Measurements from ENCODE around the gene OSBPL9.
"Not testable (repeated sequence)": the region's sequence is repeated elsewhere in the genome, so short reads cannot be mapped to it uniquely, and the experiment has no call there.

OSBPL9 gene

GRCh38 chr1:51664421-51665240 lies 47.7 kb downstream of the OSBPL9 start:
- no peak for DNase-seq (ENCODE audit: low spot score)

DNA sequence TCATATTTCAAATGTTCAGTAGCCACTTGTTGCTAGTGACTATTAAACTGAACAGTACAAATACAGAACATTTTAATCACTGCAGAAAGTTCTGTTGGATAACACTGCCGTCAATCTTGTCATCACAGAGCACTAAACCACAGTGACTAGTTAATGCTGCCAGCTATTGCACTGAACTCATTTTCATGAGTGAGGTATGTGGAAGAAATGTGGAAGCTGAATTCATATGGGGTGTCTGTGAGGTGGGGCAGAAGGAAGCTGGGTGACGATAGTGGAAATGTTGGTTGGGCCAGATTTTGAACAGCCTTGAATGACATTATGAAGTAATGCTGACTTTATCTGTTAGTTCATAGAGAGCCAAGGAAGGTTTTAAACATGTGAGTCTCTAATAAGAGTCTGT lies 49.6 kb downstream of the OSBPL9 start:
- peak; percentile 79 for DNase-seq (ENCODE audit: low spot score)

- DNase-seq (ENCODE audit: low spot score), result no peak
Measured at GRCh38 chr1:51667561-51667960, 50.7 kb downstream of the OSBPL9 start.

DNA sequence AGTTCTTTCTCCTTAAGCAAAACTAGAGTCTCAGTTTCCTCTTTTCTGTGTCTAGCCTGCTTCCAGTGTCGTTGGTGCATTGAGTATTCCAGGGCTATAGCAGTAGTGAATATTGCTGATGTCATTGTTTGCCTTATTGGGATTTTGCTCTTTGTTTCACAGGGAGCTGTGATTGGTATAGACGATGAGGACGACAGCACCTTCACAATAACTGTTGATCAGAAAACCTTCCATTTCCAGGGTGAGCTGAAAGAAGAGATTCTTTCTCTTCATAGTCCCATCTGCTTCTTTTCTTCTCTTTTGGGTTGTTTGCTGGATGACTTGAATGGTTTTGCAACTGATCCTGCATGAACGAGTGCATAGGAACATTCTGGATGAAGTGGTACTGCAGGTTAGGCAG lies 52.4 kb downstream of the OSBPL9 start:
- DNase-seq (ENCODE audit: low spot score), result no peak

DNA sequence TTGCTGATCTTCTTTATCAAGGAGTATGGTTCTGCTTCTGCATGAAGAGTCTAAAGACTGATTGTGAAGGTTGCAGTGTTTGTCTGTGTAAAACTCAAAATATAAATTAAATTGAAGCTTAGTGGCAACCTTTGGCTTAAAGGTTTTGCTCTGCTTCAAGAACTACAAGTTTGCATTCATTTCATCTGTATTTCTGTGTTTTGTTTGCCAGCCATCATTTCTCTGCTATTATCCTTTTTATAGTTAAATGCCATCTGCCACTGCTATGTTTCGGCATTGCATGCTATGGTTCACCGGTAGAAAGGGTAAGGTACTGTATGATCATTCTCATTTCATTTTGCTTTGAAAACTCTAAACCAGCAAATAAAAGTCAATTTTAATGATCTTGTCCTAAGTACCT lies 52.9 kb downstream of the OSBPL9 start:
- DNase-seq (ENCODE audit: low spot score), result no peak

DNA sequence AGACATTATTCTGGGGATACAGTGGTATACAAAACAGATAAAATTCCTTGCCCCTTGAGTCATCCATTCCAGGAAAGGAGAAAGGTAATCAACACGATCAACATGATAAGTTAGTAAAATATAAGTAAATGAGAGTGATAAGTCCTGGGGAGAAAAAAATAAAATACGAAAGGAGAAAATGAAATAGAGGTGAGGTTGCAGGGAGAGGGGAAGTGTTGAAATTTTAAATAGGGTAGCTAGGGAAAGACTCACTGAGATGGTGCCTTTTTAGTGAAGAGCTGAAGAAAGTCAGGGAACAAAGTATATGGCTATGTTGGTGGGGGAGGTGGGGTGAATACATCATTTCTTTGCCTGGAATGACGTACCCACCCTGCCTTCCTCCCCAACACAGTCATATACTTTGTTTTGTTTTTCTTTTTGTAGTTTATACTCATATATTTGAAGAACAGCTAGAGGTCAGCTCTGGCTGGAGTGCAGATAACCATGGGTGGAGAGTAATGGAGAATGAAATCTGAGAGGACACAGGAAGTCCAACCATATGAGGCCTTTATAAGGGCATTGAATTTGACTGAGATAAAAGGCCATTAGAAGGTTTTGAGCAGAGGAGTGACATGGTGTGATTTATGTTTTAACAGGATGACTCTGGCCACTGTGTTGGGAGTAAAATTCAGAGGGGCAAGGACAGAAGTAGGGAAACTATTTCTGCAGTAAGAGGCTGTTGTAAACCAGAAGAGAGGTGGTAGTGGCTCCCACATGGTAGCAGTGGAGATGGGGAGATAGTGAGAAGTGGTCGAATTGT lies 54.8 kb downstream of the OSBPL9 start:
- DNase-seq (ENCODE audit: low spot score), result no peak

GRCh38 chr1:51673279-51673678 lies 56.4 kb downstream of the OSBPL9 start:
- DNase-seq (ENCODE audit: low spot score), result no peak

DNA sequence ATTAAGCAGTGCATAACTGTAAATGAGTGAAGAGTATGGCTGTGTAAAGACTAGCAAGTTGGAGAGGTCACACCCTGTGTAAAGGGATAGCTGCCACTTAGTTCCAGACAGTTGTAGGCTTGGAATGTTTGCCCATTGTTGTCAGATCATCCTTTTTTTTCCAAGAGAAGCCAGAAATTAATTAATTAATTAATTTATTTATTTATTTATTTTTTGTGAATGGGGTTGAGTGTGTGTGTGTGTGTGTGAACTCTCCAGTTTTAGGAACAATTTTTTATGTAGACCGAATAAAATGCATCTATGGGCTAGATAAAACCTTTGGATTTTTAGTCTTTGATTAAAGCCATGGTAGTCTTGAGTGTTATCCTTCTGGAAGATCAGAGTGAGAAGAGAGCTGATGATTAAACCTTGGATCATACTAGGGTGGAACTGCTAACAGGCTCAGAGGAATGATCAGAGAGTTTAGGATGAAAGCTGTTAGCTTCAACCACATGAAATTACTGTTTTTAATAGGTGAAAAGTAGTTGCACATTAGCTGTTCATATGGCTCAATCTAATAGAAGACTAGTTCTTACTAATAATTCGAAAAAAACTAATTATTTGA lies 58.4 kb downstream of the OSBPL9 start:
- peak; percentile 28 for DNase-seq (ENCODE audit: low spot score)

DNA sequence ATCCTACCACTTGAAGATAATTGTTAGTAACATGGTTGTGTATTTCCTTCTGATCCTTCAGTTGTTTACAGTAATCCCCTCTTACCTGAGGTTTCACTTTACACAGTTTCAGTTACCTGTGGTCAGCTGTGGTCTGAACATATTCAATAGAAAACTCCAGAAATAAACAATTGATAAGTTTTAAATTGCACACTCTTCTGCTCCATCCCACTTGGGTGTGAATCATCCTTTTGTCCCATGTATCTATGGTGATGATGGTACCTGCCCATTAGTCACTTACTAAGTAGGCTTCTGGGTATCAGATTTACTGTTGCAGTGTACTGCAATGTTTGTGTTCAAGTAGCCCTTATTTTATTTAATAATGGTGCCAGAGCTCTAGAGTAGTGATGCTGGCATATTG lies 62.5 kb downstream of the OSBPL9 start:
- DNase-seq (ENCODE audit: low spot score), result no peak

GRCh38 chr1:51684776-51685175 lies 67.9 kb downstream of the OSBPL9 start:
- no peak for DNase-seq (ENCODE audit: low spot score)

- no peak for DNase-seq (ENCODE audit: low spot score)
Measured at GRCh38 chr1:51686450-51686849, 69.6 kb downstream of the OSBPL9 start.

- no peak for DNase-seq (ENCODE audit: low spot score)
Measured at GRCh38 chr1:51689075-51689440, 72.2 kb downstream of the OSBPL9 start.

DNA sequence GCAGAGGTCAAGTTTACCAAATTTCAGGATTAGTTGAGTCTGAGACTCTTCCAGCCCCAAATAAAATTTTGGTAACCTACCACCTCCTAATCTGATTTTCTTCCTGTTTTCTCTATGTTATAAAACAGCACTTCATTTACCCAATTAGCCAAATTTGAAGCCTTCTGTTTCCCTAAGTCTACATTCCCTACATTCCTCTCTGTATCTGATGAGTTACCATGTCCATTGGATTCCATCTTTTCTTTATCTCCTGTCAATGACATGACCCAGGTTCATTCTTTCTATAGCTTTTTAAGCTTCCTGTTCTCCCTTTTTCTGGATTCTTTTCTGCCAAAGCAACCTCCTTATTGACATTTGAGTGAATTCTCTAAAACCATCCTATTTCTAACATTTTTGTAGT lies 72.8 kb downstream of the OSBPL9 start:
- DNase-seq (ENCODE audit: low spot score), result no peak

DNA sequence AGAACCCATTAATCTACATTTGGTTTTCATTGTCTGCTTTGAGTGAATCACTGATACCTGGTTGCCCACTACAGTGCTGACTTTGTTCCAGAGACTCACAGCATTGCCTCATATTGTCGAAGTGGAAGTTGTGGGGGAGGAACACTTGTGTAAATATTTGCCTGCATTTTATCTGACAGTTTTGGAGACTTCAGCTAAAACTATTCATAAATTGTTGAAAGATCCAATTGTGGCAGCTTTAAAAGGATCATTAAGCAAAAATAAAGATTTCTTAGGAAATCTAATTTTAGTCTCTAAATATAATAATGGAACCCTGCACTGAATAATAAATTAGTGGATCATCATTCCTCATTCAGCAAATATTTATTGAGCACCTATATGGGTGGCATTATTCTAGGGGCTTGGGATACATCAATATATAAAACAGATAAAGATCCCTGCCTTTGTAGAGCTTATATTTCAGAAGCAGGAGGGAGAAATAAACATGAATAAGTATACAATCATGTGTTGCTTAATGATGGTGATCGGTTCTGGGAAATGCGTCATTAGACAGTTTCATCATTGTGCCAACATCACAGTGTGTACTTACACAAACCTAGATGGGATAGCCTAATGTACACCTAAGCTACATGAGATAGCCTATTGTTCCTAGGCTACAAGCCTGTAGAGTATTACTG lies 73.5 kb downstream of the OSBPL9 start:
- DNase-seq (ENCODE audit: low spot score), result peak; percentile 48

GRCh38 chr1:51691920-51692319 lies 75.0 kb downstream of the OSBPL9 start:
- no peak for DNase-seq (ENCODE audit: low spot score)

DNA sequence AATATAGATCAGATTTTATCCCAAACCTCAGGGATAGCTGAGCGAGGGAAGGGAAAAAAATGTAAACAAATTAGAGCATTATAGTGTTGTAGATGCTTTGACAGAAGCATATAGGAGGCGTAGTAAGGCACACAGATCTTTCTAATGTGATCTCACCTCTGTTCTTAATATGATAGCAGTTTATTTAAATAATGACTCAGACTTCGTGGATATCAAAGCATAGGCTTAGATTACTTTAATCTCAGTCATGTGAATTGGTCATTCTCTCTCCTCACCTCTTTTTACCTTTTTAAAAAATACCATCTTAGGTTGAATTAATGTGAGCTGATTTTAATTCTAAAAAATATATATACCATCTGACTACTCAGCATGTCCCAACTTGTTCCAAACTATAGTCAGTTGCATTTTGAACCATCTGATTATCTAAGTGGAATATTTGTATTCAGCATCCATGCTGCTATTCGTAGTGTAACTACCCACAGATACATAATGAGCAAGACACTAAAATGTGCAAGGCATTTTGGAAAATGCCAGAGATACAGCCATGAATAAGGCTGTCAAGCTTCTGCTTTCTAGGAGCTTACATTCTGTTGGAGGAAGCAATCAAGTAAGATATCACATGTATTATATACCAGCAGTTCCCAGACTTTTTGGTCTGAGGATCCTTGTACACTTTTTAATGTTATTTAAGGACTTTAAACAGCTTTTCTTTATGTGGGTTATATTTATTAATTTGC lies 76.7 kb downstream of the OSBPL9 start:
- DNase-seq (ENCODE audit: low spot score), result no peak

DNA sequence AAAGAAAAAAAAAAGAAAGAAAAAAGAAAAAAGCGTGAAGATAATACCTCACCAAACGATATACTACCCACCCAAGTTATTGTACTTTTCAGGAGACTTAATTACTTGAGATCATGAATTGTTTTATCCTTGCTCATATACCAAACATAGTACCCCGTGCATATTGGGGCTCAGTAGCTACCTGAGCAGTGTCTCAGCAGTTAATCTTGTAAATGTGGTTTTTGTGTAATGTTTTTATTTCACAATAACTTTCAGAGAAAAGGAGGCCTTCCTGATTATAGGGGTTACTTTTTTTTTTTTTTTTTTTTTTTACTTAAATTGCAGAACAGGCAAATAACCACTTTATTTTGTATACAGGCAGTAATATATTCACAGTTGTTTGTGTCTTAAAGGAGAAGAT lies 80.3 kb downstream of the OSBPL9 start:
- DNase-seq (ENCODE audit: low spot score), result no peak

DNA sequence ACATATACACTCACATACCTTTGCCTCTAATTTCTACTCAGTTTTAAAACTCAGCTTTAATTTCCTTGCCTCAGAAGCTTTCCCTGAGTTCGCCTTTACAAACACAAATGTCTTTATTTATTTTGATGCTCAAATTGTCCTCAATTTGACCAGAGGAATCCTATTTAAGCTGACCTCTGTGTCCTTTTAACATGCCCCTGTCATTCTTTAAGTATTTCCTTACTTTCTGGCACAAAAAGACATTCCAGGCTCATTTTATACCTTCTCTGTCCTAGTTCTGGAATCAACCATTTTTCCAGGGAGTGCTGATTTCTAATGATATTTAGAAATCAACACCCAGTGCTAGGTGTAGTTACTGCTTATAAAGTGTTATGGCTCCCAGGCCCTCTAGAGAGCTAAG lies 82.5 kb downstream of the OSBPL9 start:
- no peak for DNase-seq (ENCODE audit: low spot score)

DNA sequence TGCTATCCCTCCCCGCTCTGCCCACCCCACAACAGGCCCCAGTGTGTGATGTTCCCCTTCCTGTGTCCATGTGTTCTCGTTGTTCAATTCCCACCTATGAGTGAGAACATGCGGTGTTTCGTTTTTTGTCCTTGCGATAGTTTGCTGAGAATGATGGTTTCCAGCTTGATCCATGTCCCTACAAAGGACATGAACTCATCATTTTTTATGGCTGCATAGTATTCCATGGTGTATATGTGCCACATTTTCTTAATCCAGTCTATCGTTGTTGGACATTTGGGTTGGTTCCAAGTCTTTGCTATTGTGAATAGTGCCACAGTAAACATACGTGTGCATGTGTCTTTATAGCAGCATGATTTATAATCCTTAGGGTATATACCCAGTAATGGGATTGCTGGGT lies 84.9 kb downstream of the OSBPL9 start:
- not testable (repeated sequence) for DNase-seq (ENCODE audit: low spot score)

GRCh38 chr1:51702220-51702619 lies 85.3 kb downstream of the OSBPL9 start:
- DNase-seq (ENCODE audit: low spot score), result not testable (repeated sequence)

GRCh38 chr1:51705035-51705434 lies 88.1 kb downstream of the OSBPL9 start:
- DNase-seq (ENCODE audit: low spot score), result no peak
